Inflammatory macrophage treated with lipopolysaccharide for 1 hour (primary cell): Measurements from ENCODE around the gene UTS2.
A peak's percentile ranks its signal among the peaks of the same experiment; 100 is the strongest.

Experiments
- DNase-seq, 2 donors: peaks; one replicate each; pipeline ENCODE4 v3.0.0-alpha.2; 2020 to 2022

Gene UTS2

GRCh38 chr1:7809742-7810141 is 43.1 kb downstream of the UTS2 start:
- no peak for DNase-seq

GRCh38 chr1:7808253-7808844 is 44.5 kb downstream of the UTS2 start:
- DNase-seq = peak; percentile 43 to 48

- DNase-seq = no peak
These were observed 47.4 kb downstream of the UTS2 start for GRCh38 chr1:7805460-7805859.
